Fibroblast of lung (primary cell): ENCODE data around the gene RFX5.
"Not testable (repeated sequence)": the region's sequence is repeated elsewhere in the genome, so short reads cannot be mapped to it uniquely, and the experiment has no call there.

Experiments used
- CTCF ChIP-seq, 2 donors: IDR thresholded peaks in 1 of 2; conservative IDR thresholded peaks in 1 of 2; 1 replicate in 1 of 2; 2 replicates in 1 of 2; pipeline ENCODE4 v1.5.1; 2011 to 2012; ENCODE audit warnings: low read length in 2 of 2, control low read depth in 1 of 2, inconsistent platforms in 1 of 2, low read depth in 1 of 2, mild to moderate bottlenecking in 1 of 2
- EZH2 ChIP-seq: IDR thresholded peaks from 2 replicates; pipeline ENCODE4 v1.5.1; 2012; ENCODE audit warnings: low read length, control low read depth, mild to moderate bottlenecking; ENCODE audit errors: missing control alignments

- TF ChIP-seq CTCF (conservative IDR thresholded peaks at IDR 0.05 in 1 of 2, IDR thresholded peaks at IDR 0.05 in 1 of 2; ENCODE audit: low read depth in 1 of 2, low read length in 2 of 2); EZH2: not testable (repeated sequence)
Observed at GRCh38 chr1:151350323-151350722, 3.3 kb upstream of the RFX5 start.
